Measurements from ENCODE around the gene TTC3.

TTC3 gene

DNA sequence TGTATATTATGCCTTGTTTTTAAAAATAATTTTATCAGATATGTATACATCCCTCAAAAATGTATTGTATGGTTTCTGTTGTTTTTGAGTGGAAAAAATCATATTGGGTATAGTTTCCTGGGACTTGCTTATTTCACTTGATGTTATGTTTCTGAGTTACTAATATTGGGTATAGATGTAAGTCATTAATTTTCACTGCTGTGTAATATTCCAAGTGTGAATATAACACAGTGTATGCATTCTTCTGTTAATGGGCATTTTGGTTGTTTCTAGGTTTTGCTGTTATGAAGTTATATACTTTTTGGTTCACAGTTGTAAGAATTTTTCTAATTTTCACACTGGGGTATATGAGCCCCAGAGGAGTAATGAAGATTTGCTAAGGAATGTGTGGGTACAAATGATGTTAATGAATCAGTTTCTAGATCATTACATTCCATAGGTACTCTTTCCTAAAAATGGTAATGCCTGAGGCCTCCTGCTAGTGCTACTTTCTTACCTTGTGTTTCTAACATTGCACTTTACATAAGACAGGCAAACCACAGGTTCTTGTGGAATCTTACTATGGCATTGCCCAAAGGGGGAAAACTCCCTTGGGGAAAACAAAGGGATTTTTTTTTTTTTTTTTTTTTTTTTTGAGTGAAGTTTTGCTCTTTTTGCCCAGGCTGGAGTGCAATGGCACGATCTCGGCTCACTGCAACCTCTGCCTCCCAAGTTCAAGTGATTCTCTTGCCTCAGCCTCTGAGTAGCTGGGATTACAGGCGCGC is 3.2 kb downstream of the TTC3 start:
- ATAC-seq (ENCODE audit: low read depth) (no peak), DNase-seq (ENCODE audit: low spot score) (no peak)
- TF ChIP-seq CTCF (IDR thresholded peaks at IDR 0.05; ENCODE audit: poor library complexity, severe bottlenecking), result no peak
- Histone ChIP-seq H3K36me3 (ENCODE audit: low read depth) (no peaks in the 10 kb centered on the region; the same call in 1 of the 2 replicates), H3K27me3 (ENCODE audit: insufficient read depth, poor library complexity, severe bottlenecking) (no peaks in the 10 kb centered on the region), H3K4me1 (ENCODE audit: insufficient read depth, poor library complexity, severe bottlenecking) (peaks cover 3% of the 10 kb centered on the region), H3K27ac (ENCODE audit: poor library complexity, severe bottlenecking) (no peak overlapping the region), H3K4me3 (ENCODE audit: severe bottlenecking) (no peak overlapping the region), H3K9me3 (ENCODE audit: severe bottlenecking) (no peaks in the 10 kb centered on the region)

GRCh38 chr21:37077403-37077802 is 4.3 kb downstream of the TTC3 start:
- peaks cover 3% of the 10 kb centered on the region for H3K4me1 ChIP-seq (ENCODE audit: insufficient read depth, poor library complexity, severe bottlenecking)
- DNase-seq (ENCODE audit: low spot score) (no peak), ATAC-seq (ENCODE audit: low read depth) (no peak)
- no peak overlapping the region for H3K27ac ChIP-seq (ENCODE audit: poor library complexity, severe bottlenecking)
- H3K9me3 ChIP-seq (ENCODE audit: severe bottlenecking), result no peaks in the 10 kb centered on the region
- H3K36me3 ChIP-seq (ENCODE audit: low read depth), result no peaks in the 10 kb centered on the region
- TF ChIP-seq CTCF (IDR thresholded peaks at IDR 0.05; ENCODE audit: poor library complexity, severe bottlenecking), result no peak
- no peaks in the 10 kb centered on the region for H3K27me3 ChIP-seq (ENCODE audit: insufficient read depth, poor library complexity, severe bottlenecking)
- no peak overlapping the region for H3K4me3 ChIP-seq (ENCODE audit: severe bottlenecking)

- H3K27ac ChIP-seq (ENCODE audit: poor library complexity, severe bottlenecking), result no peak overlapping the region
- no peaks in the 10 kb centered on the region for H3K9me3 ChIP-seq (ENCODE audit: severe bottlenecking)
- H3K4me3 ChIP-seq (ENCODE audit: severe bottlenecking), result no peak overlapping the region
- peak; percentile 29 for TF ChIP-seq CTCF (IDR thresholded peaks at IDR 0.05; ENCODE audit: poor library complexity, severe bottlenecking)
- H3K36me3 ChIP-seq (ENCODE audit: low read depth), result no peaks in the 10 kb centered on the region
- no peak for DNase-seq (ENCODE audit: low spot score)
- no peak for ATAC-seq (ENCODE audit: low read depth)
- H3K4me1 ChIP-seq (ENCODE audit: insufficient read depth, poor library complexity, severe bottlenecking), result peaks cover 3% of the 10 kb centered on the region
- H3K27me3 ChIP-seq (ENCODE audit: insufficient read depth, poor library complexity, severe bottlenecking), result no peaks in the 10 kb centered on the region
Observed at GRCh38 chr21:37079211-37079824, 6.3 kb downstream of the TTC3 start.

- ATAC-seq (ENCODE audit: low read depth) (no peak), DNase-seq (ENCODE audit: low spot score) (no peak)
- H3K9me3 ChIP-seq (ENCODE audit: severe bottlenecking), result no peaks in the 10 kb centered on the region
- no peak overlapping the region for H3K4me3 ChIP-seq (ENCODE audit: severe bottlenecking)
- peaks cover 3% of the 10 kb centered on the region for H3K4me1 ChIP-seq (ENCODE audit: insufficient read depth, poor library complexity, severe bottlenecking)
- TF ChIP-seq CTCF (IDR thresholded peaks at IDR 0.05; ENCODE audit: poor library complexity, severe bottlenecking), result no peak
- H3K27ac ChIP-seq (ENCODE audit: poor library complexity, severe bottlenecking), result no peak overlapping the region
- H3K27me3 ChIP-seq (ENCODE audit: insufficient read depth, poor library complexity, severe bottlenecking), result no peaks in the 10 kb centered on the region
- H3K36me3 ChIP-seq (ENCODE audit: low read depth), result peaks cover 1% of the 10 kb centered on the region
Observed at GRCh38 chr21:37082375-37082774, 9.3 kb downstream of the TTC3 start.

Data from RWPE2 (cell line).